Measurements from ENCODE around the gene PIK3CG.
"Not testable (repeated sequence)": the region's sequence is repeated elsewhere in the genome, so short reads cannot be mapped to it uniquely, and the experiment has no call there.

Gene PIK3CG

GRCh38 chr7:106887421-106887820 lies 22.3 kb downstream of the PIK3CG start:
- DNase-seq (ENCODE audit: low spot score) = no peak

- no peak for DNase-seq (ENCODE audit: low spot score)
Measured at GRCh38 chr7:106888204-106888603, 23.1 kb downstream of the PIK3CG start.

DNA sequence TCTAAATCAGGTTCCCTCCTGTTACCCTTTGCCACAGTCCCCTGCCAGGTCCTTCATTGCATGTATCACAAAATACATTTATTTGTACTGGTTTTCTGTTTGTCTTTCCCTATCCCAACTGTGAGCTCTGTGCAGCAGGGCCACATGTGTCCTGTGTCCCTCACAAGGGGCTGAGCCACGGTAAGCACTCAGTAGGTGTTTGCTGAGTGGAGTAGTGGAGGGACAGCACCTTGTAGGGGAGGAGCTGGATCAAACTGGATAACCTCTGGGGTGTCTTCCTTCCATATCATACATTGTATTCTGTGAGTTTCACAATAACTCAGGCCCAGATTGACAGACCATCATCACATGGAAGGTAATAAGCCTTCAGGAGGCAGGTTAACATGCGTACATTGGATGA lies 25.9 kb downstream of the PIK3CG start:
- no peak for DNase-seq (ENCODE audit: low spot score)

- DNase-seq (ENCODE audit: low spot score) = peak; percentile 34
Measured at GRCh38 chr7:106891548-106892410, 26.7 kb downstream of the PIK3CG start.

GRCh38 chr7:106893591-106893990 lies 28.5 kb downstream of the PIK3CG start:
- DNase-seq (ENCODE audit: low spot score) = no peak

GRCh38 chr7:106895246-106895864 lies 30.3 kb downstream of the PIK3CG start:
- no peak for DNase-seq (ENCODE audit: low spot score)

DNA sequence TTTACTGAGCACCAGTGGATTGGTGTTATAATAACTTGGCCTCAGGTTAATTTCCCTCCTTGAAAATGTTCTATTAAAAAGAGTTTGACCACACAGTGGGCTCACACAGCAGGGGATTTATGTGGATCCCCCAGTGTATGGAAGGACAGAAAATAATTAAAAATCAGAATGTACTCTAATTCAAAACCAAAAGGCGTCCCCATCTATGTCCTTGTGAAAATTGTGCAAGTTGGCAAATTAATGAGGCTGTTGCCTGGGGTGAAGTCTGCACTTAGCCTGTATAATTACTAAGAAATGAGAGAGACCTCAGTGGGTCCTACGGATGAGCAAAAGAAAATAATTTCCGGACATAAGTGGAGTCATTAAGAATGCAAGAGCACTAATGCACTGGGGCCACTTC lies 31.1 kb downstream of the PIK3CG start:
- no peak for DNase-seq (ENCODE audit: low spot score)

DNA sequence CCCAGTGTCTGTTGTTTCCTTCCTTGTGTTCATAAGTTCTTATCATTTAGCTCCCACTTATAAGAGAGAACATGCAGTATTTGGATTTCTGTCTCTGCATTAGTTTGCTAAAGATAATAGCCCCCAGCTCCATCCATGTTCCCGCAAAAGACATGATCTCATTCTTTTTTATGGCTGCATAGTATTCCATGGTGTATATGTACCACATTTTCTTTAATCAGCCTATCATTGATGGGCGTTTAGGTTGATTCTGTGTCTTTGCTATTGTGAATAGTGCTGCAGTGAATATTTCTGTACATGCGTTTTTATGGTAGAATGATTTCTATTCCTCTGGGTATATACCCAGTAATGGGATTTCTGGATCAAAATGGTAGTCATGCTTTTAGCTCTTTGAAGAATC lies 32.5 kb downstream of the PIK3CG start:
- DNase-seq (ENCODE audit: low spot score) = not testable (repeated sequence)

DNA sequence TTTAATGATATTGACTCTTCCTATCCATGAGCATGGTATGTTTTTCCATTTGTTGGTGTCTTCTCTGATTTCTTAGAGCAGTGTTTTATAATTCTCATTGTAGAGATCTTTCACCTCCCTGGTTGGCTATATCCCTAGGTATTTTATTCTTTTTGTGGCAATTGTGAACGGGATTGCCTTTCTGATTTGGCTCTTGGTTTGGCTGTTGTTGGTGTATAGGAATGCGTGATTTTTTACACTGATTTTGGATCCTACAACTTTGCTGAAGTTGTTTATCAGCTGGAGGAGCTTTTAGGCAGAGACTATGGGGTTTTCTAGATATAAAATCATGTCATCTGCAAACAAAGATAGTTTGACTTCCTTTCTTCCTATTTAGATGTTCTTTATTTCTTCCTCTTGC lies 33.9 kb downstream of the PIK3CG start:
- not testable (repeated sequence) for DNase-seq (ENCODE audit: low spot score)

- no peak for DNase-seq (ENCODE audit: low spot score)
Measured at GRCh38 chr7:106901828-106902441, 36.9 kb downstream of the PIK3CG start.

DNA sequence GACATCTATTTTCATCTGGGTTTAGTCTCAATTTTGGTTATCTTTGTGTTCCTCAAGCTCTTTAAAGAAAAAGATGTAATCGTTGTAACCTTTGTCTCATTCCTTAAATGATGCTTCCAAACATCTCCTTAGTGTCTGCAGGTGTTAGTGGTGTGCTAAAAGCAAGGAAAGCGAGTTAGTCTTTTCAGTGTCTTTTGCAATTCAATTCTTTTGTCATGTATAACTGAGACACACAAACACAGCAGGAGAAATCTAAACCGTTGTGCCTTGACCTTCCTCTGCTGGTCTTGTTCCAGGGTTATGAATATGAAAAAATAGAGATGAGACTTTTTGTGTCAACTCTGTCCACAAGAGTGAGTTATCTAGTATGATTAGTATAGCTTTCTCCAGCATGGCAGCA lies 40.7 kb downstream of the PIK3CG start:
- DNase-seq (ENCODE audit: low spot score) = peak; percentile 31

GRCh38 chr7:106911959-106912358 lies 46.9 kb downstream of the PIK3CG start:
- no peak for DNase-seq (ENCODE audit: low spot score)

DNA sequence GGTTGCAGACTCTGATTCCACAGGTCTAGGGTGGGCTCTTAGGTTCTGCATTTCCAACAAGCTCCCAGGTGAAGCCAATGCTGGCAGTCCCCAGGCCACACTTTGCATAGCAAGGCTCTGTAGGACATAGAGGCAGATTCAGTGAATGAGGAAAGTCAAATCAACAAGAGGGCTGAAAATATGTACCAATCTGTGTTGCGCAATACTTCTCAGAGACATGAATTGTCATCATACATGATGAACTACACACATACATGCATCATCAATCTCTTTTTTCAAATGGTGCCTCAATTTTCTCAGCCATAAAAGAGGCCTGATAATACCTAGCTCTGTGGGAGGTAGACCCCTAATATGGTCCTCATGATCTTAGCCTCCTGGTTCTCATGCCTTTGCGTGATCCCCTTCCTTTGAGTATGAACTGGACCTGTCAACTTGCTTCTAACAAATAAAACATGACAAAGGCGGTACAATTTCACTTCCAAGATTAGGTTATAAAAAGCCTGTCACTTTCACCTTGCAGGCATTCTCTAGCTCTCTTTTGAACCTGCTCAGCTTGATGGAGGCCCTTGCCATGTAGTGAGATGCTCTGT lies 49.0 kb downstream of the PIK3CG start:
- DNase-seq (ENCODE audit: low spot score) = no peak

- no peak for DNase-seq (ENCODE audit: low spot score)
Measured at GRCh38 chr7:106915407-106915806, 50.3 kb downstream of the PIK3CG start.

GRCh38 chr7:106915873-106916272 lies 50.8 kb downstream of the PIK3CG start:
- no peak for DNase-seq (ENCODE audit: low spot score)

GRCh38 chr7:106916679-106917078 lies 51.6 kb downstream of the PIK3CG start:
- DNase-seq (ENCODE audit: low spot score) = no peak

DNA sequence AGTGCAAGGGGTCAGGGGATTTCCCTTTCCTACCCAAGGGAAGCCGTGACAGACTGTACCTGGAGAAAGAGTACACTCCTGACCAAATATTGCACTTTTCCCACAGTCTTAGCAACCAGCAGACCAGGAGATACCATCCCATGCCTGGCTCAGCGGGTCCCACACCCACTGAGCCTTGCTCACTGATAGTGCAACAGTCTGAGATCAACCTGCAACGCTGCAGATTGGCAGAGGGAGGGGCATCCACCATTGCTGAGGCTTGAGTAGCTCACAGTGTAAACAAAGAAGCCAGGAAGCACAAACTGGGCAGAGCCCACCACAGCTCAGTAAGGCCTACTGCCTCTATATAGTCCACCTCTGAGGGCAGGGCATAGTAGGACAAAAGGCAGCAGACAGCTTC lies 53.9 kb downstream of the PIK3CG start:
- no peak for DNase-seq (ENCODE audit: low spot score)

- DNase-seq (ENCODE audit: low spot score) = not testable (repeated sequence)
Measured at GRCh38 chr7:106924468-106924867, 59.4 kb downstream of the PIK3CG start.

DNA sequence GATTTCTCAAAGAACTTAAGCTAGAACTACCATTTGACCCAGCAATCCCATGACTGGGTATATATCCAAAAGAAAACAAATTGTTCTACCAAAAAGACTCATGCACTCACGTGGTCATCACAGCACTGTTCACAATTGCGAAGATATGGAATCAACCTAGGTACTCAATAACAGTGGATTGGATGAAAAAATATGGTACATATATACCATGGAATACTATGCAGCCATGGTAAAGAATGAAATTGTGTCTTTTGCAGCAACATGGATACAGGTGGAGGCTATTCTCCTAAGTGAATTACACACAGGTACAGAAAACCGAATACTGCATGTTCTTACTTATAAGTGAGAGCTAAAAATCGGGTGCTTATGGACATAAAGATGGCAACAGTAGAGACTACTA lies 61.8 kb downstream of the PIK3CG start:
- no peak for DNase-seq (ENCODE audit: low spot score)

DNA sequence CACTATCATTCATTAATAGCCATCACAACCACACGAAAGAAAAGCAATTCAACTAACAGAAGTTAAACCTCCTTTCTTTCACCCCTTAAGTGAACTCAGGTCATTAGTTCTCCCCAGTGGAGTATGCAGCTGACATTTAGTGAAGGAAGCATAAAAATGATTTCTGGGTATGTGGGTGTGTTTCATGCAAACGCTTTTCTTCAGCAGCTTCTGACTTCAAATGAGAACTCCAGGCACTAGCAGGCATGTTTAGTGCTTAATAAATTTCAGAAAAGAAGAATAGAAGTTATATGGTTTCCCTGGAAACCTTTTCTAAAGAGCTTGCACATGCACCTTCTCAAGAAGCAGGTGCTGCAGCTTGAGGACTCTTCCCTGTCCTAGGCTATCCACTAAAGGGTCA lies 62.5 kb downstream of the PIK3CG start:
- DNase-seq (ENCODE audit: low spot score) = no peak

DNA sequence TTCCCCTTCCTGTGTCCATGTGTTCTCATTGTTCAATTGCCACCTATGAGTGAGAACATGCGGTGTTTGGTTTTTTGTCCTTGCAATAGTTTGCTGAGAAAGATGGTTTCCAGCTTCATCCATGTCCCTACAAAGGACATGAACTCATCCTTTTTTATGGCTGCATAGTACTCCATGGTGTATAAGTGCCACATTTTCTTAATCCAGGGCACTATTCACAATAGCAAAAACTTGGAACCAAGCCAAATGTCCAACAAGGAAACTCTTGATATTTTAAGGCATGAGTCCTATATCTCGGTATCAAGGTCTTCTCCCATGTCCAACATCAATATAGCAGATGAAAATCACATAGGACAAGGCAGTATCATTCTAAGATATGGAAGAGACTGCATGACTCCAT lies 64.5 kb downstream of the PIK3CG start:
- DNase-seq (ENCODE audit: low spot score) = not testable (repeated sequence)

DNA sequence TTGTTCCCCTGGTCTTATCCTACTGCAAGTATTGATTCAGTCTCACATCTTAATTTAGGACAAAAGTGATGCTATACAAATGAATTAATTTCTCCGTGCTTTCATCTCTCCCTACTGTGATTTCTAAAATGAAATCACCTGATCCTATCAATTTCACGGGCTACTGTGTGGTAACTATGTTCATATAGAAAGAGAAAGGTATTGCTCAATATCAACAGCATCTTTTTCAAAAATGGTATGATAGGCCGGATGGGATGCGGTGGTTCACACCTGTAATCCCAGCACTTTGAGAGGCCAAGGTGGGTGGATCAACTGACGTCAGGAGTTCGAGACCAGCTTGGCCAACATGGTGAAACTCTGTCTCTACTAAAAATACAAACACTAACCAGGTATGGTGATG lies 71.2 kb downstream of the PIK3CG start:
- no peak for DNase-seq (ENCODE audit: low spot score)

DNA sequence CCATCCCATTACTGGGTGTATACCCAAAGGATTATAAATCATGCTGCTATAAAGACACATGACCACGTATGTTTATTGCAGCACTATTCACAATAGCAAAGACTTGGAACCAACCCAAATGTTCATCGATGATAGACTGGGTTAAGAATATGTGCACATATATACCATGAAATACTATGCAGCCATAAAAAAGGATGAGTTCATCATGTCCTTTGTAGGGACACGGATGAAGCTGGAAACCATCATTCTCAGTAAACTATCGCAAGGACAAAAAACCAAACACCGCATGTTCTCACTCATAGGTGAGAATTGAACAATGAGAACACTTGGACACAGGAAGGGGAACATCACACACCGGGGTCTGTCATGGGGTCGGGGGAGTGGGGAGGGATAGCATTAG lies 73.0 kb downstream of the PIK3CG start:
- DNase-seq (ENCODE audit: low spot score) = not testable (repeated sequence)

Data from iPS-NIHi11 (cell line).